ENCODE results near the gene ATP1A1.

DNA sequence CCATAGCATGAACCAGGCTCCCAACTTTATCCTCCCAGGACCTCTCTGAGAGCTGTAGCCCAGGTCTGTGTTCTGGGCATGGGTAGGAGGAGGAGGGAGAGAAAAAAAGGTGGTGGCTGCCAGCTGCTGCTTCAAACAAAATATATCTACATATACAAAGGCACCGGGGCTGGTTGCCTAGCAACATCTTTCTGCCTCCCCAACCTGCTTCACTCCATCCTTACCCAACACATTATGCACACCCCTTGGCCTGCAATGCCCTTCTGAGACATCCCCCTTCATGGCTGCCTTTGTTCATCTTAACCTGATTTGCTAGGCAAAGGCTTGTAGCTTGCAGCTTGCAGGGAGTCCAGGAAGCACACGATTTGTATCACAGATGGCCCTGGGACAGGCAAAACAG lies 27.2 kb upstream of the ATP1A1 start:
- TF ChIP-seq, protein P1, sequence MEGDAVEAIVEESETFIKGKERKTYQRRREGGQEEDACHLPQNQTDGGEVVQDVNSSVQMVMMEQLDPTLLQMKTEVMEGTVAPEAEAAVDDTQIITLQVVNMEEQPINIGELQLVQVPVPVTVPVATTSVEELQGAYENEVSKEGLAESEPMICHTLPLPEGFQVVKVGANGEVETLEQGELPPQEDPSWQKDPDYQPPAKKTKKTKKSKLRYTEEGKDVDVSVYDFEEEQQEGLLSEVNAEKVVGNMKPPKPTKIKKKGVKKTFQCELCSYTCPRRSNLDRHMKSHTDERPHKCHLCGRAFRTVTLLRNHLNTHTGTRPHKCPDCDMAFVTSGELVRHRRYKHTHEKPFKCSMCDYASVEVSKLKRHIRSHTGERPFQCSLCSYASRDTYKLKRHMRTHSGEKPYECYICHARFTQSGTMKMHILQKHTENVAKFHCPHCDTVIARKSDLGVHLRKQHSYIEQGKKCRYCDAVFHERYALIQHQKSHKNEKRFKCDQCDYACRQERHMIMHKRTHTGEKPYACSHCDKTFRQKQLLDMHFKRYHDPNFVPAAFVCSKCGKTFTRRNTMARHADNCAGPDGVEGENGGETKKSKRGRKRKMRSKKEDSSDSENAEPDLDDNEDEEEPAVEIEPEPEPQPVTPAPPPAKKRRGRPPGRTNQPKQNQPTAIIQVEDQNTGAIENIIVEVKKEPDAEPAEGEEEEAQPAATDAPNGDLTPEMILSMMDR (IDR thresholded peaks at IDR 0.05; ENCODE audit: low read length) = no peak
- no peak for TF ChIP-seq EZH2 (IDR thresholded peaks at IDR 0.05; ENCODE audit: borderline replicate concordance, low read length)
